SK-MEL-5 (cell line): ENCODE results near the gene PLXNA1. TPM values are rescaled to one million over a fixed set of nuclear protein-coding genes. Genes with fewer than 3 reads are reported as not detected.

Experiments
- DNase-seq: peaks from one replicate; pipeline ENCODE4 v3.0.0-alpha.2; 2016; ENCODE audit warnings: low read depth, low spot score
- in situ Hi-C: cut with HindIII; loops from 2 replicates; pipeline ENCODE4 v1.10.0; 2016; ENCODE audit warnings: low sequenced_read_pairs, high pct_unique_total_duplicates, low pct_unique_long_range_greater_than_20kb
- polyA plus RNA-seq, 2 experiments: library from polyadenylated mRNA; depleted of rRNA; stranded (reverse); fragments of >200 nt; gene quantifications; 2 replicates each; pipeline ENCODE4 v1.2.3, GENCODE V29; 2015
- total RNA-seq: library from RNA; depleted of rRNA; stranded (reverse); fragments of >200 nt; shearing (Covaris generic); gene quantifications from 2 replicates; pipeline ENCODE4 v1.2.3, GENCODE V29; 2014; rRNA removed

The PLXNA1 gene
- 39.9 and 43.8 TPM in 2 replicates for total RNA-seq
- polyA plus RNA-seq (2015; cell fraction: cytosol; rRNA removed): 77.8 and 104 TPM in 2 replicates
- 195 and 196 TPM in 2 replicates for polyA plus RNA-seq (2015; cell fraction: nucleus; rRNA removed)

DNA sequence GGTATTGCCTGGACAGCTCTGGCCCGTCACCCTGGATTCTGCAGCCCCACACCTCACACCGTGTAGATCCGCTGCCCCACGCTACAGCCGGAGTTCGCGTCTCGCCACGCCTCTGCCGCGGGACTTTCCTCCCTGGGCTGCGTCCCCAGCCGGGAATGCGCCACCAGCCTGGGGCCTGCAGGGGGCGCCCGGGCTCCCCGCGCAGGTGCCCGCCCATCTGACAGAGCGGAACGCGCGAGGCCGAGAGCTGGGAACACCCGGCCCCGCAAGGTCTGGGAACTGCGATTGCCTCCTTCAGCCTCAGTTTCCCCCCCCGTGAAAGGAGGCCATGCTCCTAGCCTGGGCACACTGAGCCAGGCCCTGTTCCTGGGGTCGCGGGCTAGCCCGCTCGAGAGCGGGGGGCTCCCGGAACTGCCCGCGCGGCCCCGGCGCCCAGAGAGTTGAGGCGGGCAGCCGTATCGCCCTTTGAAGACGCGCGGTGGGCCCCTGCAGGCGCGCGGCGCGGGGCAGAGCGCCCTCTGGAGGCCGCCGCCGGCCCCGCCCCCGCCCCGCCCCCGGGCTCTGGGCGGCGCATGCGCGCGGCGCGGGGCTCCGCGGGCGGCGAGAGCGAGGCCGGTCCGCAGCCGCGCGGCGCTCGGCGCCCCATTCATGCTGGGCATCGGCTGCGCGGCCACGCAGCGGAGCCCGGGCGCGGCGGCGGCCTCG, at the start of gene PLXNA1:
Gene PLXNA1 (plus strand): TSS at position 645 of the 705 bp plus-strand sequence. CDS start 5,479 bp downstream, outside the sequence.
- in situ Hi-C loops: no loop called here
- peak; percentile 84 for DNase-seq

DNA sequence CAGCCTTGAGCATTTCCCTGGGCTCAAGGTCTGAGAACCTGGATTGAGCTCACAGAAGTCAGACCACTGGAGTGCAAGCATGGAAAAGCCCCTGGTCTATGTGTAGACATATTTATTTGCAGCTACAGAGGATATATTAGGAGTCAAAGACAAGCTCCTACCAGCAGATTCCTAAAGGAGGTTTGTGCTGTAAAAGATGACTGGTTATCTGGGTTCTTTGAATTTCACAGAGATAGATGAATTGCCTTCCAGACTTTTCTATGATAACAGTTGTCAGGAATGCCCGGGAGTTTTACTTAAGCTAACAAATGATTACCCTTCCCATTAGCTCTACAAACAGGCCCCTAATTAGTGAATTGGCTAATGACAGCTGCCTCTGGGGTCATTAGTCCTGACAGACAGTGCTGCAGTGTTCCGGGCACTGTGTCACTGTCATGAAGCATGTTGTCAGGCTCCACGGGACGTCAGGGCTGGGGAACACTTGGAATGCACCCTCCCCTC, 48.8 kb upstream of the PLXNA1 start:
- DNase-seq: no peak
- in situ Hi-C loops: no loop called here

DNA sequence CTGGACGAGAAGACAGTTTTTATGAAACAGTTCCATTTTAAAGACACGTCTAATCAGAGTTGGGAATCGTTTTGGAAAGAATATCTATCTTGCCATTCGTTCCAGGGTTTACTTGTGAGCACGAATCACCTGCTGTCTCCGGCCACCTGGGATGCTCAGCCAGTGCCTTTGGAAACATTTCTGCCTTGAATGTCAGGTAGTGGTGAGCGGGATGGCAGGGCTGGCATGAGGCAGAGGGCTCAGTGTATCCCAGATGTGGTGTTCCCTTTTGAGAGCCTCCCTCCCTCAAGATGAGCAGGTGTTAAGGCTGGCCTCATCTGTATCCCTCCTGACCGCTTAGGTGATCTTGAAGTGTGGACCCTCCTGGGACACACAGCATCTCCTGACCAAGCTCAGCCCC, 47.9 kb upstream of the PLXNA1 start:
- in situ Hi-C loops: no loop called here

DNA sequence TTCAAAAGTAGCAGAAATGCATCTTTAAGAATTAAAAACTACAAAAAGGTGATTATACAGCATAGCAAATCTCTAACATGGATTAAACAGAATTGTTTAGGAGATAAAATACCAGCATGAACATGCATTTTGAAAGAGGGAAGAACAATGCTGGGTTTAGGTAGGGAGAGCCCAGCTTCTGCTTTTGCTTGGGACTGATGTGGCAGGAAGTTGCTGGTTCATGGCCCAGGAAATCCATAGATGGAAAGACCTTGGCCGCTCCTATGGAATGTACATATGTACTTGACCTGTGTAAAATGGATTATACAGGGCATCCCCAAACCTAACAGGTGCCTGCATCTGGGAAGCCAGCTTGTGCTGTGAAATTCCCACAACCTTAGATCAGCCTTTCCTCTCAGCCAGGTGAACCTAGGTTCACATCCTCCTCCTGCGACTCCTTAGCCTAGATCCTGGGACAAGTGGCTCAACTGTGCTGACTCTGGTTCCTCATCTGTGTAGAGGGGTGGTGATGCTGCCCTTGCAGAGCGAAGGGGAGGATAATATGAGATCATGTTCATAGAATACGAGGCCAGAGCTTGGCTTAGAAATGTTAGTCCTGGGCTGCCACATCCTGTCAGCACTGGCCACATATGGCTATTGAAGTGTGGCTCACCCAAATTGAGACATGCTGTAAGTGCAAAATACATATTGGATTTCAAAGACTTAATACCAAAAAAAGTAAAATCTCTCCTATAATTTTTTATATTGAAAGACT, 47.0 kb upstream of the PLXNA1 start:
- in situ Hi-C loops: no loop called here
- no peak for DNase-seq

More for the DNA sequence above, 47.9 kb upstream of the PLXNA1 start:
- DNase-seq: no peak

DNA sequence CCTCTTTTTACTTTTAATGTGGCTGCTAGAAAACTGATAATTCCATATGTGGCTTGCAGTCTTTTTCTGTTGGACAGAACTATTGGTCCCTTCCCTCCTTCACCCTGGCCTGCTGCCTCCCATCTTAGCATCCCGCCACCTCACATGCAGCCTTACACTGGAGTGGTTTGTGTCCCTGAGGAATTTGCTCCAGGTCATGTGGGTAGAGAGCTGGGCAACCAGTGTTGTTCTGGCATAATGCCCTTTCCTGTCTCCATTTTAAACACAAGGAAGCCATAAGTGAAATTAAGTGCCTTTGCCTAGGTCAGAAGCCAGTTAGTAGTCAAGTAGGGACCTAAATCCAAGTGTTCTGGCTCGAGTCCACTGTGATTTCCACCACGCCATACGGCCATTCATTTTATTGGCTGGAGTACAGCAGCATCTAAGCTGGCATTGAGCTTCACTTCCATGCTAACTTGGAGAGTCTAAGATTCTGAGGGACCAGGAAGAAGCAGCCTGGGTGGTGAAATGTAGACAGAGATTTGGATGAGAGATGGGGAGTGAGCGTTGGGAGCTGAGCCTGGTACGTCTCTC, 46.0 kb upstream of the PLXNA1 start:
- in situ Hi-C loops: no loop called here
- DNase-seq: peak; percentile 71

DNA sequence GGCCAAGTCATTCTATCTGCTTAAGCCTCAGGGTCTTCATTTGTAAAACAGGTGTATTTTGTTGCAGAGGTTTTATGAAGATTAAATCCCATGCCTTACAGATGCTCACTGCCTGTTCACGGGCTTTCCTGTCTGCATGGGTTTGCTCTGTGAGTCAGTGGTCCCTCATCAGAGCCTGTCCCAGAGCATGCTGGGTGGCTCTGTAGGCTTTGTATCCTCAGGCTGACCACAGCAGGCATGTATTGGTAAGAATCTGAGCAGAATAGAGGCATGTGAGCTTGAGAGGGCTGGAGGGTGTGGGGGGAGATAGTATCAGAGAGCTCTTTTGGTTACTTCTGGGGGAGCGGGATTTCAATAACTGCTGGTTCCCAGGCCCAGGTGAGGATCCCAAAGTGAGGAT, 45.4 kb upstream of the PLXNA1 start:
- in situ Hi-C loops: no loop called here

DNA sequence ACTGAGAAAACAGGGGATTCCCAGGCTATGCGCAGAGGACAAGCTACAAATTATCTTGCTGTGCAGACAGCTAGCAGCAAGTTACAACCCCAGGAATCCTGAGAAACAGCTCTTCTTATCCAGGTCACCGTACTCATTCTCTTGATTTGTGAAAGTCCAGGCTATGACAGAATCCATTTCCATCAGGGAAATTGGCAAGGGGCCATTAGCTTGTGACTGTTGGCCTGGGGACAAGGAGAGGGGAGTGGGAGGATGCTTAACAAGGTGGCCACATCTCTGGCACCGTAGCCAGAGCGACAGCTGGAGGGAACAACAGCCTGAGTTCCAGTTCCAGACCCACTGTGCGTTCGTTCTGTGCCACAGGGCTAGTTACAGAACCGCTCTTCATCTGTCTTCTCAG, 44.9 kb upstream of the PLXNA1 start:
- no peak for DNase-seq
- in situ Hi-C loops: no loop called here

More for the DNA sequence above, 45.4 kb upstream of the PLXNA1 start:
- DNase-seq: no peak

DNA sequence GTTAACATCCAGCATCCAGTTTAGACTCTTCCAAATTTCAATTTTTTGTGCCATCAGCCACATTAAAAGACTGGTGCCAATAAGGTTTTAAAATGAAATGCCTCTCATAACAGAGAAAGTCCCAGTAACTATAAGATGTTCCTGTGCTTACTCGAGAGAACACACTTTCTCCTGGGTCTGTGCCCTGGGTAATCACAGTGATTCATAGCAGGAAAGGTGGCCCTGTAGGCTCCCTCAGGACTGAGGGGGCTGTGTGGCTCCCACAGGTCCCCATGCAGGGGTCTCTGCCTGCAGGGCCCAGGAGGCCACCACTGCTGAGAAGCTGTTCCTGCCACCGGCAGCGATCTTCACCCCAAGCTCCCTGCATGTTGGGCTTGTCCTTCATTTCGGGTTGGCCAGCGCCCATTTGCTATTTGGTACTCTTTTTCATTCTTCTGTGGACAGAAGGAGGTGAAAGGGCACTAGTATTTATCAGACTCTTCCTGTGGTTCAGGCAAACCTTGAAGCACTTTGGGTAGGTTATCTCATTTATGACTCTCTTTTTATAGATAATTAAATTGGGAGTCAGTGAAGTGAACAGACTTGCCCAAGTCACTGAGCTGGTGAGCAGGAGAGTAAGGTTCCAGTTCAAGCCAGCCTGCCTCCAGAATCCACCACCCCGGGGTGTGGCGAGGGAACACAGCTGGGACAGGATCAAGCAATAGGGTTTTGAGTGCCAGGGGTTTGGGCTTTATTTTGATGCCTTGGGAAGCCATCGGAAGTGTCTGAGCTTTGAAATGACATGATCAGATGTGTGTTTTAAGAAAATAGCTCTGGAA, 44.2 kb upstream of the PLXNA1 start:
- DNase-seq: no peak
- in situ Hi-C loops: no loop called here

DNA sequence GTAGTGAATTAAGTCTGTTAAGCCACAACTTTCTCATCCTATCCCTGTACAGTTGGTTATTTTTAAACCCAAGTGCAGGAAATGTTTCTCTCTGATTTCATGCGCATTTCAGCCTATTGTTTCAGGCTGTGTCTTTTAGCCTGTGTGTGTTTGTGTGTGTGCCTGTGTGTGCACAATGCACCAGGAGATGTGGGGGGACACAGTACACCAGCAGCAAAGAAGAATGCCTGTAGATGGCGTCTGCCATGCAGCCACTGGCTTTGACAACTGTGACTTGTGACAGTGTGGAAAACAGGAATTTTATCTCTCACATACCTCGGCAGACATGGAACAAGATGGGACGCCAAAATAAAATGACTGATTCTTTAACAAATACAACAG, 43.6 kb upstream of the PLXNA1 start:
- in situ Hi-C loops: no loop called here
- DNase-seq: peak; percentile 32

DNA sequence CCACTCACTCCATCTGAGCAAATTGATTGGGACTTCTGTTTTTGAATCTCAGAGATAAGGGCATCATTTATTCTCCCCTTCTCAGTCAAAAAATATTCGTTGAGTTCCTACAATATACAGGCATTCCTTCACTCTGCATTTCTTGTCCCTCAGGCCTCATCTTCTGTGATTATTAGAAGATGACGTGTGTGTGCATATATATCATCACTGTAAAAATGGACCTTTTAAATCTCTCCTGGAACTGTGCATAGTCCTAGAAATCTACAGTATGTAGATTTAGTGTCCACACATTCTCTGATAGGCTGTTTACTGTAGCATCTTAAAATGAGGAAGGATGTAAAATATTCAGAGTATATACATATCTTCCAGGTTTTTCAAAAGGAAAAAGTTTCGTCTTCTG, 43.2 kb upstream of the PLXNA1 start:
- in situ Hi-C loops: no loop called here
- DNase-seq: no peak

DNA sequence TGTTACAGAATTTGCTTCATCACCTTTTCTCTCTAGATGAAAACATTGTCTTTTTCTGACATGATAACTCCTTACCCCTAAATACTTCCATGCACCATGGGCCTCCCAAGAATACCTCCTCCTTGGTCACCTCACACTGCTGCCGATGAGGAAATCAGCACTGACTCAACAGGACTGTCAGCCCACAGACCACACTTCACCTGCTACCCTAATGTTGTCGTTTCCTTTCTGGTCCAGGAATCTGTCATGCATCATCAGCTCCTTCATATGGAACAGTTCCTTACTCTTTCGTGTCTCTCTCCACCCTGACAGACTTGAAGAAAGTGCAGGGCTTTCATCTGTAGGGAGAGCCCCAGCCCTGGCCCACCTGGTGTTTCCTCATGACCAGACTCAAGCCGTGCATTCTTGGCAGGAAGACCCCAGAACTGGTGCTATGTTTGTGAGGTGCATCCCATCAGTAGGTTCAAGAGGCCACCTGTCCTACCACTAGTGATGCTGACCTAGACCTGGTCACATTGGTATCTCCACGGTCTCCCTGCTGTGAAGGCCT, 41.1 kb upstream of the PLXNA1 start:
- no peak for DNase-seq
- in situ Hi-C loops: no loop called here

DNA sequence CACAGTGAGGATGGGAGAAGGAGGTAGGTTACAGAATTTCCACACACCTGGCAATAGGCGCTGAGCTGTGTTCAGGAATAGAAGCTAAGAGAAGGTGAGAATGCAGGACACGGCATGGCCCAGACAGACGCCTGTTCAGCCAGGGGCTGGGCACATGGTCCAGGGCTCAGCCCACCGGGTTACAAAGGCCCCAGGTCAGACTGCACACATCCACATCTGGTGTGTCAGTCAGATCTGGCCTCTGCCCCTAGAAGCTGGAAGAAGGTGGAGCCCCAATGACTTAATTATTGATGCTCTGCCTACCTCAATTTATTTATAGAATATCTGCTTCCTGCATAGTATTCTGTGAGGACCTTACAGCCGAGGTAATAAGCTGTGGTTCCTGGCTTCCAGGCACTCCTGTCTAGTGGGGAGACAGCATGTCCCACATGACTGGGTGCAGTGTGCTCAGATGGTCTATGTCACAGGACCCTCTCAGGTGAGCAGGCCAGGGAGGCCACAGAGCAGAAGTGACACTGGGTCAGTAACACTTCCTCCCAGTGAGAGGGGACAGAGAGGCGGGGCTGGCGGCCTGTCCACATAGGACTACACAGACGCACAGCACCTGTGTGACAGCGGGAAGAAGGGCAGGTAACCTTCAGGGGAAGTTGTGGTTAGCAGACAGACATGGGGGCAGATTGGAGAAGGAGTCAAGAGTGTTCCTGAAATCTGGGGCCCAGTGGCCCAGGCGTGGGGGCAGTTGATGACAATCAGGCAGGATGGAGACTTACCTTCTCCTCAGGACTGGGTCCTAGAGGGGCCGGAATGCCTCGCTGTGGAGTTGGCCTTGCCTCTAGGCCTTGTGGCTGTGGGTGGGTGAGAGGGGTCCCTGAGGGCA, 38.6 kb upstream of the PLXNA1 start:
- DNase-seq: no peak
- in situ Hi-C loops: no loop called here

DNA sequence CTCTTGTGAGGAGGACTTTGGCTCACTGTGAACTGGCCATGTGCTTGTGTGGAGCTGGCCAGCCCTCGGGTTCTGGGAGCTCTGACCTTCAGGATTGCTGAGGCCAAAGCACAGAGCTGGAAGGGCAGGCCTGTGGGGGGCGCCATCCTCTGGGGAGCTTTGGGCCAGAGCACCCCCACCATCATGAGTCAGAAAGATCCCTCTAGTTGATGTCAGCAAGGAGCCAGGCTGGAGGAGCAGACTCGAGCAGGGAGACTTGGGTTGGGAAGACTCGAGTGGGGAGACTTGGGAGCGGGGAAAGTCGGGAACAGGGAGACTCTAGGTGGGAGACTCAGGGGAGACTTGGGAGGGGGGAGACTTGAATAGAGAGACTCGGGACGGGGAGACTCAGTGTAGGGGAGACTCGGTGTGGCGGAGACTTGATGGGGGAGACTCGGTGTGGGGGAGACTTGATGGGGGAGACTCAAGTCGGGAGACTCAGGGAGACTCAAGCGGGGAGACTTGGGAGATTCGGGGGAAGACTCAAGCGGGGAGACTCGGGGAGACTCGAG, 37.7 kb upstream of the PLXNA1 start:
- in situ Hi-C loops: no loop called here
- no peak for DNase-seq

DNA sequence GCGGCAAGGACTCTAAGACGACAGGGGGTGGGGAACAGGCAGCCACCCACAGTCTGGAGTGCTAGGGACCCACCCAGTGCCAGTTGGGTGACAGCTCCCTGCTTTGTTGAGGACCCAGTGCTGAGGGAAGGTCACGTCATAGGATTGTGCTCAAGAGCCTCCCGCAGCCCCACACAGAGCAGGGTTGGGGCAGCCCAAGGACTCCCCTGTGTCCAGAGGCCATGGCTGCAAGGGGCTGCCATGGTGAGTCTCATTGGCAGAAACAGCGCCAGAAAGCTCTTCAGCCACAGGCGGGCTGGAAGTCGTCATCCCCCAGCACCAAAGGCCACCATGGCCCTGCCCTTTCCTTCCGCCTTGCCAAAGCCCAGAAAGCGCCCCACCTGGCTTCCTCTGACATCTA, 37.0 kb upstream of the PLXNA1 start:
- in situ Hi-C loops: no loop called here
- DNase-seq: no peak

DNA sequence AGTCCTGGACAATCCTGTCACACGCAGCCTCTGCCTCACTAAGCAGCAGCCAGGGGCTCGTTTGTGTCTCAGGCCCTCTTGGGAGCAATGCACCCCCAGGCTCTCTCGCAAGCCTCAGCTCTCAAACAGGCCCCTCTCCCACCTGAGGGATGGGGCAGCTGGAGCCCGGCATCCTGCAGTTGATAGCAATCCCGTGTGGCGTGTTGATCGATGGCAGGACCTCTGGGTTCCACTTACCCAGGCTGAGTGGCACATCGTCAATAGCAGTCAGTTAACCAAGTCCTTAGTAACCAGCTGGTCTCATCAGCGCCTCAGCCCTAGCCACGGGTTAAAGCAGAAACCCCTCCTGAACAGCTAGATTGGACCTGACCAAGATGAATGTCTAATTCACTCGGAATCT, 36.5 kb upstream of the PLXNA1 start:
- in situ Hi-C loops: no loop called here
- DNase-seq: no peak

DNA sequence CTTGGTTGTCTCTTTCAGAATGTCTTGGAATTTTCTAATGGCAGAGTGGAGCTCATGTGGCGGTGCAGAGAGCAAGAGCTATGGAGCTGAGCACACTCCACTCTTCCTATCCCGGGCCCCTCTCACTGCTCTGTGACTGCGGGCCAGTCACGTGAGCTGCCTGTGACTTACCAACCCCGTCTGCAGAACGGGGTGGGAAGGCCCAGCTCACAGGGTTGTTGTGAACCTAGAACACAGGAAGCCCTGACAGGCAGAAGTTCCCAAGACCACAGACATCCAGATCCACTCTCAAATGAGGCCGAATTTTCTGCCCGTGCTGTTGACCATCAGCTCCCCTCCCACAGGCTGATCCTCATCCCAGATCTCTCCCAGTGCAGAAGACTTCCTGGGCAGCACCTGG, 35.5 kb upstream of the PLXNA1 start:
- in situ Hi-C loops: no loop called here

More for the DNA sequence above, 35.5 kb upstream of the PLXNA1 start:
- DNase-seq: peak; percentile 55
